Uterus (tissue), 2 donors: ENCODE measurements around the gene PLPP4.

Source experiments
- CTCF ChIP-seq, 4 experiments: fragments of 200-600 bp in 2 of 4; fragments of 450-650 bp in 2 of 4; sonication (generic) in 2 of 4; IDR thresholded peaks; one replicate each; pipeline ENCODE4 v1.5.1; 2016 to 2019; ENCODE audit warnings: antibody characterized with exemption in 4 of 4, mild to moderate bottlenecking in 2 of 4, moderate library complexity in 1 of 4
- POLR2A ChIP-seq, 2 donors: fragments of 450-650 bp; IDR thresholded peaks; one replicate each; pipeline ENCODE4 v1.6.1; 2016; ENCODE audit warnings: antibody characterized with exemption in 2 of 2, mild to moderate bottlenecking in 1 of 2, moderate library complexity in 1 of 2

GRCh38 chr10:120607710-120608703 is 151.0 kb downstream of the PLPP4 start:
- TF ChIP-seq CTCF (IDR thresholded peaks at IDR 0.05) (no peak), POLR2A (IDR thresholded peaks at IDR 0.05) (no peak)
